ENCODE measurements around the gene MSX2. TPM values are rescaled to one million over a fixed set of nuclear protein-coding genes. Genes with fewer than 3 reads are reported as not detected.
"Not testable (repeated sequence)": the region's sequence is repeated elsewhere in the genome, so short reads cannot be mapped to it uniquely, and the experiment has no call there.

MSX2 gene
- total RNA-seq, 1 experiment from 2014 or later: 3.8 TPM

DNA sequence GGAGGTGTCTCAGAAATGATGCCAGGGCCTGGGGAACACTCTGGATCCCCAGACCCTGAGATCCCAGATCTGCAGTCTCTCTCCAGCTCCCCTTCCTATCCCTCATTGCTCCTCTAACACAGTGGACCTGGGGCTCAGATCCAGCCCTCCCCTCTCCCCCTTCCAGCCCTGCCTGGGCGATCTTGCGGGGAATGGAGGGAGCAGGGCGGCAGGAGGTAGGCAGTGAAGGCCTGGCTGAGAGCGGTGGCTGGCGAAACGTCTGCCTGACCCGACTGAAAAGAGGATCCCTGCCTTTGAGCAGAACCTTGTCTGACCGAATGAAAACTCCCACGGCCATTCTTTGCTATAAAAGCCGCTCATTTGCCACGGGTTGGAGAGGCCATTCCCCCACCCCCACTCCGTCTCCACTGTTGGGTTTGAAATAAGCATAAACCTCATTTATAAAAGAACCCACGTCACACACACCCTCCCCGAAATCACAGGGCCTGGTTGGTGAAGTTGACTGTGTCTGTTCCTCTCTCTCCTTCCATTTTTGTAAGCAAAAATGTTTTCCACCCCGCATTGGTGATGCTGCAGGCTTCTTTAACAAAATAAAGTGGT lies 8.8 kb downstream of the MSX2 start:
- no peak for DNase-seq (ENCODE audit: low read depth)

GRCh38 chr5:174733836-174734235 lies 9.5 kb downstream of the MSX2 start:
- DNase-seq (ENCODE audit: low read depth): no peak

GRCh38 chr5:174734571-174735497 lies 10.5 kb downstream of the MSX2 start:
- no peak for DNase-seq (ENCODE audit: low read depth)

GRCh38 chr5:174735498-174736330 lies 11.3 kb downstream of the MSX2 start:
- DNase-seq (ENCODE audit: low read depth): no peak

DNA sequence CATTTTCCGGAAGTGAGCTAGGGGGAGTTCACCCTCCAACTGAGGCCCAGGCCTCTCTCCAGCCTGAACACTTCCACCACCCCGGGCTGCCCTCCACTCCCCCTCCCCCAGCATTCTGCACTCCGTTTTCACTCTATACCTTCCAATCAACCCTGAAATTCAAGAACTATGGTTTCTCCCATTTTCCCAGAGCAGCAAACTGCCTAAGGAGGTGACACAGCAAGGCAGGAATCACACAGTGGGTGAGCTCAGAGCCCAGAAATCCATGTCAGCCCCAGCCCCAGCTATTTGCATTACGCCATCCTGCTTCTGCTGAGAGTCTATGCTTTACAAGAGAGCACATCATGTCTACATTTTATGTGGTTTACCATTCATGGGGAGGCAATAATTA lies 11.9 kb downstream of the MSX2 start:
- no peak for DNase-seq (ENCODE audit: low read depth)

- DNase-seq (ENCODE audit: low read depth): no peak
Measured at GRCh38 chr5:174736777-174737176, 12.4 kb downstream of the MSX2 start.

DNA sequence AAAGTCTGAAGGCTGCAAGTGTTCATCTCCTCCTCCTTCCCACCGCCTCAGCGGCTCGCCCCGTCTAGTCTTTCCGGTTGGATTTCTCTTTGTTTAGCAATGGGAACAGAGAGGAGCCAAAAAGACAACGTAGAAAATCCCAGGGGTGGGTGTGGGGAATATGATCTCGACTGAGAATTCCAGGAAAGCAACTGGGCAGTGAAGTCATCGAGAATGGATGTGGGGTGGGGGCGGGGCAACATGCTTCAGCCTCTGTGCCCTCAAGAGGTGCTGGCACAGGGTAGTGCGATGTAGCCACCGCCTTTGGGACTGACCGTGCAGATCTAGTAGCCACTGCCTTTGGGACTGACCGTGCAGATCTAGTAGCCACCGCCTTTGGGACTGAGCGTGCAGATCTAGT lies 12.9 kb downstream of the MSX2 start:
- DNase-seq (ENCODE audit: low read depth): no peak

GRCh38 chr5:174741352-174741751 lies 17.0 kb downstream of the MSX2 start:
- no peak for DNase-seq (ENCODE audit: low read depth)

- DNase-seq (ENCODE audit: low read depth): no peak
Measured at GRCh38 chr5:174744896-174745295, 20.5 kb downstream of the MSX2 start.

- no peak for DNase-seq (ENCODE audit: low read depth)
Measured at GRCh38 chr5:174745590-174746103, 21.3 kb downstream of the MSX2 start.

DNA sequence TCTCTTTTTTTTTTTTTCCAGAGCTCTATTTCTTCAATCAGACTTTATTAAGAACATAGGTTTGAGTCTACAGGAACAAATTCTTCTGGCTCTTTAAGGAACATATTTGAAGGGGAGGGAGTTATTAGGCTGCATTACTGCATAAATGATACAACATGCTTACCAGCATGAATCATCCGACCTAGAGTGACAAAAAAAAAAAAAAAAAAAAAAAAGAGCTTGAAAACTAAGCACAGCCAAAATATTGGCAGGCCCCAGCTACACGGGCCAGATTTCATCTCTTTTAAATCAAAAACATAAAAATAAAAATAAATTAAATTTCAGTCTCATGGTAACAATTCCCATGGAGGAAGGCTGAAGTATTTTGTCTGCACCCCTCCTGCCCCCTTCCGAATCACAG lies 26.3 kb downstream of the MSX2 start:
- peak; percentile 38 for DNase-seq (ENCODE audit: low read depth)

GRCh38 chr5:174751154-174752000 lies 27.0 kb downstream of the MSX2 start:
- DNase-seq (ENCODE audit: low read depth): no peak

GRCh38 chr5:174752121-174752520 lies 27.7 kb downstream of the MSX2 start:
- no peak for DNase-seq (ENCODE audit: low read depth)

DNA sequence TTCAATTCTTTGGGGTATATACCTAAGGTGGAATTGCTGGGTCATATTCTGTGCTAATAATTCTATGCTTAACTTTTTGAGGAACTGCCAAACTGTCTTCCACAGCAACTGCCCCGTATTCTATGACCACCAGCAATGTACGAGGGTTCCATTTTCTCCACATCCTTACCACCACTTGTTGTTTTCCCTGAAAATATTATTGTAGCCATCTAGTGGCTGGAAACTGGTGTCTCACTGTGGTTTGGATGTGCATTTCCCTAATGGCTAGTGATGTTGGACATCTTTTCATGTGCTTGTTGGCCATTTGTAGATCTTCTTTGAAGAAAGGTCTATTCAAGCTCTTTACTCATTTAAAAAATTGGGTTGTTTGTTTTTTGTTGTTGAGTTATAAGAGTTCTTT lies 30.7 kb downstream of the MSX2 start:
- peak; percentile 26 for DNase-seq (ENCODE audit: low read depth)

- DNase-seq (ENCODE audit: low read depth): no peak
Measured at GRCh38 chr5:174759091-174759490, 34.7 kb downstream of the MSX2 start.

GRCh38 chr5:174760721-174761120 lies 36.3 kb downstream of the MSX2 start:
- DNase-seq (ENCODE audit: low read depth): peak; percentile 29

DNA sequence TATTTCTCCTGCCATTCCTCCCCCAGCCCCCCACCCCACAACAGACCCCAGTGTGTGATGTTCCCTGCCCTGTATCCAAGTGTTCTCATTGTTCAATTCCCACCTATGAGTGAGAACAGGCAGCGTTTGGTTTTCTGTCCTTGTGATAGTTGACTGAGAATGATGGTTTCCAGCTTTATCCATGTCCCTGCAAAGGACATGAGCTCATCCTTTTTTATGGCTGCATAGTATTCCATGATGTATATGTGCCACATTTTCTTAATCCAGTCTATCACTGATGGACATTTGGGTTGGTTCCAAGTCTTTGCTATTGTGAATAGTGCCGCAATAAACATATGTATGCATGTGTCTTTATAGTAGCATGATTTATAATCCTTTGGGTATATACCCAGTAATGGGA lies 37.0 kb downstream of the MSX2 start:
- not testable (repeated sequence) for DNase-seq (ENCODE audit: low read depth)

- DNase-seq (ENCODE audit: low read depth): no peak
Measured at GRCh38 chr5:174764309-174764708, 39.9 kb downstream of the MSX2 start.

DNA sequence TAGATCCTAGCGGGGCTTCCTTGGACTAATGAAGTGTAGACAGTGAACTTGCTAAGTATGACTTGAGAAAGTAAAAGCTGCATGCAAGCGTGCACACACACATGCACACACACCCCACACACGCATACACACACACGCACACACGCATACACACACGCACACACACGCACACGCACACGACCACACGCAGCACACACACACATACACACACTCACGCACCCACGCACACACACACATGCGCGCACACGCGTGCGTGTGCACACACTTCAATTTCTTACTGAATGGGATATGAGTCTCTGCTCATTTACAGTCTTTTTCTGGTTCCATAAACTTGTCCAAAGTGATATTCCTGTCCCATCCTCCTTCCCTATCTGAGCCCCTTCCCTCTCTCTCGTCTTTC lies 41.2 kb downstream of the MSX2 start:
- DNase-seq (ENCODE audit: low read depth): no peak

DNA sequence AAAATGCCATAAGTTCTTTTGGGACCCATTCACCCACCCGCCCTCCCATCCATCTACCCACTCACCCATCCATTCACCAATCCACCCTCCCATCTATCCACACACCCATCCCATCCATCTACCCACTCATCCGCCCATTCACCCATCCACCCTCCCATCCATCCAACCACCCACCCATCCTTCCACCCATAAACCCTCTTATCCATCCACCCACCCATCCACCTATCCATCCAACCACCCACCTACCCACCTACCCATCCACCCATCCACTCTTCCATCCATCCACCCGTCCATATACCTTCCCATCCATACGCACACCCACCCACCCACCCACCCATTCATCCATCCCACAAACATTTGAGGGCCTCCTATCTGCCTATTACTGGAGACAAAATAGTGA lies 43.3 kb downstream of the MSX2 start:
- DNase-seq (ENCODE audit: low read depth): no peak

GRCh38 chr5:174769005-174769404 lies 44.6 kb downstream of the MSX2 start:
- DNase-seq (ENCODE audit: low read depth): no peak
